OCI-LY1 (cell line): ENCODE measurements around the gene CASZ1.

Source experiments
- H2AFZ ChIP-seq: fragments of 200-600 bp; sonication (generic), shearing (Covaris generic); 2 replicates; pipeline ENCODE4 v1.6.0; 2014; ENCODE audit warnings: antibody characterized with exemption, mild to moderate bottlenecking, low read length
- H3F3A ChIP-seq: fragments of 200-600 bp; sonication (generic), shearing (Covaris generic); 2 replicates; pipeline ENCODE4 v1.6.0; 2014; ENCODE audit warnings: mild to moderate bottlenecking, antibody characterized with exemption, low read length, moderate library complexity; ENCODE audit not compliant: insufficient read depth
- H3K27ac ChIP-seq: fragments of 200-600 bp; sonication (generic); 2 replicates; pipeline ENCODE4 v1.5.1; 2014; ENCODE audit warnings: low read length, mixed run types, mild to moderate bottlenecking, low read depth; ENCODE audit not compliant: poor library complexity, severe bottlenecking
- H3K27me3 ChIP-seq: fragments of 200-600 bp; sonication (generic); 2 replicates; pipeline ENCODE4 v1.6.0; 2014; ENCODE audit warnings: antibody characterized with exemption, mild to moderate bottlenecking, low read length, moderate library complexity; ENCODE audit not compliant: insufficient read depth
- H3K36me3 ChIP-seq: fragments of 200-600 bp; sonication (generic); 2 replicates; pipeline ENCODE4 v1.6.1; 2014; ENCODE audit warnings: mild to moderate bottlenecking, antibody characterized with exemption, low read length, moderate library complexity, mixed read lengths; ENCODE audit not compliant: insufficient read depth
- H3K4me1 ChIP-seq: fragments of 200-600 bp; sonication (generic); 2 replicates; pipeline ENCODE4 v1.5.1; 2014; ENCODE audit warnings: mild to moderate bottlenecking, low read length, moderate library complexity; ENCODE audit not compliant: insufficient read depth, severe bottlenecking
- H3K4me2 ChIP-seq: fragments of 200-600 bp; sonication (generic), shearing (Covaris generic); 2 replicates; pipeline ENCODE4 v1.6.1; 2014; ENCODE audit warnings: low read length
- H3K4me3 ChIP-seq: fragments of 200-600 bp; sonication (generic); 2 replicates; pipeline ENCODE4 v1.5.1; 2014; ENCODE audit warnings: low read length, low read depth, mild to moderate bottlenecking, mixed read lengths; ENCODE audit not compliant: poor library complexity, severe bottlenecking
- H3K79me2 ChIP-seq: fragments of 200-600 bp; shearing (Covaris generic); 2 replicates; pipeline ENCODE4 v1.6.1; 2016; ENCODE audit warnings: mixed run types, low read length, mixed read lengths; ENCODE audit not compliant: insufficient read depth
- H3K9ac ChIP-seq: fragments of 200-600 bp; sonication (generic), shearing (Covaris generic); 2 replicates; pipeline ENCODE4 v1.6.1; 2014; ENCODE audit warnings: mild to moderate bottlenecking, low read length, mixed read lengths
- H3K9me2 ChIP-seq: fragments of 200-600 bp; sonication (generic), shearing (Covaris generic); 2 replicates; pipeline ENCODE4 v1.6.1; 2014; ENCODE audit warnings: low read depth, mild to moderate bottlenecking, low read length, mixed read lengths
- H3K9me3 ChIP-seq: fragments of 200-600 bp; shearing (Covaris generic); 2 replicates; pipeline ENCODE4 v1.6.1; 2014; ENCODE audit warnings: low read length, mixed read lengths
- H4K20me1 ChIP-seq: fragments of 200-600 bp; sonication (generic), shearing (Covaris generic); 2 replicates; pipeline ENCODE4 v1.6.0; 2016; ENCODE audit warnings: mild to moderate bottlenecking, low read length; ENCODE audit not compliant: insufficient read depth
- EZH2 ChIP-seq: fragments of 200-600 bp; sonication (generic), shearing (Covaris generic); IDR thresholded peaks from 2 replicates; pipeline ENCODE4 v1.8.0; 2017; ENCODE audit warnings: borderline replicate concordance, mixed run types, mild to moderate bottlenecking, antibody characterized with exemption, low read length, moderate library complexity, mixed read lengths
- TF ChIP-seq, protein P1 (sequence below): fragments of 200-600 bp; sonication (generic), shearing (Covaris generic); IDR thresholded peaks from 2 replicates; pipeline ENCODE4 v1.5.1; 2017; ENCODE audit warnings: mild to moderate bottlenecking, antibody characterized with exemption, low read length, moderate library complexity, mixed read lengths

The CASZ1 gene

DNA sequence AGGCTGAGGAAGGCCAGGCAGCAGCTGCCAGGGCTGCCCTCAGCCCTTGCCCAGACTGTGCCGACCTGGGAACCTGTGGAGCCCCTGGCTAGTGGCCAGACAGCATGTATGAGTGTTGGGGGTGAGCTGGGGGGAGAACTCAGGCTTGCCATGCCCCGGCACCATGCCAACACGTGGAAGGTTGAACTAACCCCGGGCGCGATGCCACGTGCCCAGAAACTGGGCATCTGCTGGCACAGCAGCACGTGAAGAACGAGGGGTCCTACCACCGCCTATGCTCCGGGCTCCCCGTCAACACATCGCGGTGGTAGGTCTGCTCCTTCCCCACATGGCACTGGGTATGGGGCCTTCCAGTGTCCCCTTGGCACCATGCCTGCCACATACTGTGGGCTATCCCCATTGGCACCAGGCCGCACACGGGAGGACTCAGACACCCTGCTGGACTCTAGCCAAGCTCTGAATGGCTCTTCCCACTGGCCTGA, 68.7 kb downstream of the CASZ1 start:
- no peaks in the 10 kb centered on the region for H3K36me3 ChIP-seq
- TF ChIP-seq, protein P1, sequence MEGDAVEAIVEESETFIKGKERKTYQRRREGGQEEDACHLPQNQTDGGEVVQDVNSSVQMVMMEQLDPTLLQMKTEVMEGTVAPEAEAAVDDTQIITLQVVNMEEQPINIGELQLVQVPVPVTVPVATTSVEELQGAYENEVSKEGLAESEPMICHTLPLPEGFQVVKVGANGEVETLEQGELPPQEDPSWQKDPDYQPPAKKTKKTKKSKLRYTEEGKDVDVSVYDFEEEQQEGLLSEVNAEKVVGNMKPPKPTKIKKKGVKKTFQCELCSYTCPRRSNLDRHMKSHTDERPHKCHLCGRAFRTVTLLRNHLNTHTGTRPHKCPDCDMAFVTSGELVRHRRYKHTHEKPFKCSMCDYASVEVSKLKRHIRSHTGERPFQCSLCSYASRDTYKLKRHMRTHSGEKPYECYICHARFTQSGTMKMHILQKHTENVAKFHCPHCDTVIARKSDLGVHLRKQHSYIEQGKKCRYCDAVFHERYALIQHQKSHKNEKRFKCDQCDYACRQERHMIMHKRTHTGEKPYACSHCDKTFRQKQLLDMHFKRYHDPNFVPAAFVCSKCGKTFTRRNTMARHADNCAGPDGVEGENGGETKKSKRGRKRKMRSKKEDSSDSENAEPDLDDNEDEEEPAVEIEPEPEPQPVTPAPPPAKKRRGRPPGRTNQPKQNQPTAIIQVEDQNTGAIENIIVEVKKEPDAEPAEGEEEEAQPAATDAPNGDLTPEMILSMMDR: no peak
- no peak for TF ChIP-seq EZH2
- H3K9me3 ChIP-seq: no peaks in the 10 kb centered on the region
- no peaks in the 10 kb centered on the region for H3K4me1 ChIP-seq
- H3K9ac ChIP-seq: no peak overlapping the region
- H3K27me3 ChIP-seq: 0 out of 2 replicates have a peak, but pooled peaks cover 4% of the 10 kb centered on the region
- H3K9me2 ChIP-seq: no peaks in the 10 kb centered on the region
- H3K4me3 ChIP-seq: no peak overlapping the region
- no peaks in the 10 kb centered on the region for H3F3A ChIP-seq
- no peak overlapping the region for H3K27ac ChIP-seq
- H2AFZ ChIP-seq: no peak overlapping the region
- H3K79me2 ChIP-seq: no peaks in the 10 kb centered on the region
- no peaks in the 10 kb centered on the region for H4K20me1 ChIP-seq
- H3K4me2 ChIP-seq: no peak overlapping the region

DNA sequence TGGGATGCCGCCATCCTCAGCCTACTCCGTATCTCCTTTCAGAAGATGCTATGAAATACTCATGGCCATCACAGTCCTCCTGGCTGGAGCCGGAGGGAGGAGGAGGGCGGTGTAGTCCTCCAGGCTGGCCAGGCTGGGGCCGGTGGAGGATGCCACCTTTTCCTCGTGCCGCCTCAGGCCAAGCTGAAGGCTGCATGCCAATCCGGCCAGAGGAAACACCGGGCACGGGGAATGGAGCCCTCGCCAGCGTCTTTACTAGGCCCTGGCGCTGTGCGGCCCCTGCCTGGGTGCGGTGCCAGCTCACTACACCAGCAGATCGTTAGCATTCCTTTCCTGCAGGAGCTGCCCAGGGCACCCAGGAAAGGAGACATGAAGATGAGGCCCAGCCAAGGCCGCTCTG, 70.1 kb downstream of the CASZ1 start:
- TF ChIP-seq, protein P1: no peak
- no peak for TF ChIP-seq EZH2
- H3K27me3 ChIP-seq: 0 out of 2 replicates have a peak, but pooled peaks cover 4% of the 10 kb centered on the region
- no peak overlapping the region for H3K9ac ChIP-seq

DNA sequence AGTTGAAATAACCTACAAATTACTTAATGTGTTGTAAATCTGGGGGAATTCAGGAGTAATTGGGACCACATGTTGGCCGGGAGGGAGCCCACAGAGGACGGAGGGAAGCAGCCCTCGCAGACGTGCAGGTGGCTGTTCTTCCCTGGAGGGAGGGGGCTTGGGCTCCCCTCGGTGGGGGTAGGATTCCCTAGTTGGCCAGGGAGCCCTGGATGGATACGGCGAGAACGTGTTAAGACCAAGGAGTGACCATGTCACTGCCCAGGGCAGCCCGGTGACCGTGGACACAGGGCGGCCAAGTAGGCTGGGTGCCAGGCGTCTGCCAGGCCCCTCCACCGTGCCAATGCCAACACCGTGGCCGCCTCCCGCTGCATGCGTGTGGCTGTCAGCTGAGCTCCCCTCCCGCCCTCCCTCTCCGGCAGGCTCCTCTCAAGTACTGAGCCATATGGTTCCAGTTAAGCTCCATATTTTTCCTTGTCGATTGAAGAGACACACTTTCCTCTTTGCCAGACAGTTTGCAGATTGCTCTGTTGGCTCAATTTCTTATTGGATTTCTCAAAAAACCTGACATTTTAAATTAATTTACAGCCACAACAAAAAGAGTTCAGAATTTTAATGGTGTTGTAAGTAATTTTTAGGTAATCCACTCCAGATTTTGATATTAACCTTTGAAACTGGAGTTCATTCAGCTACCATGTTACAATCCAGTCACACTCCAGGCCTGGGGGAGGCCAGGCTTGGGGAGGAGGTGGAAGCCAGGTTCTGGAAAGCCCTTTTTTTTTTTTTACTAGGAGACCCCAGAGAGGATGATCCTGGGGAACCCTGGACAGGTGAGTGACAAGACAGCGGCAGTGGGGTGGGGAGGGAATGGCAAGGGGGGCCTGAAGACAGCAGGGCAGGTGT, 71.2 kb downstream of the CASZ1 start:
- H3K4me3 ChIP-seq: no peak overlapping the region
- H2AFZ ChIP-seq: no peak overlapping the region
- H3K4me1 ChIP-seq: no peaks in the 10 kb centered on the region
- no peaks in the 10 kb centered on the region for H3K36me3 ChIP-seq
- no peak overlapping the region for H3K4me2 ChIP-seq
- H3K9ac ChIP-seq: no peak overlapping the region
- no peak overlapping the region for H3K27ac ChIP-seq
- H3F3A ChIP-seq: no peaks in the 10 kb centered on the region
- no peaks in the 10 kb centered on the region for H3K9me3 ChIP-seq
- no peaks in the 10 kb centered on the region for H4K20me1 ChIP-seq
- H3K9me2 ChIP-seq: no peaks in the 10 kb centered on the region
- TF ChIP-seq, protein P1: no peak
- no peak for TF ChIP-seq EZH2
- 0 out of 2 replicates have a peak, but pooled peaks cover 4% of the 10 kb centered on the region for H3K27me3 ChIP-seq
- H3K79me2 ChIP-seq: no peaks in the 10 kb centered on the region

More for the DNA sequence above, 70.1 kb downstream of the CASZ1 start:
- Histone ChIP-seq H3K9me2 (no peaks in the 10 kb centered on the region), H3K4me3 (no peak overlapping the region), H3K4me2 (no peak overlapping the region), H3K9me3 (no peaks in the 10 kb centered on the region), H3K27ac (no peak overlapping the region), H4K20me1 (no peaks in the 10 kb centered on the region), H2AFZ (no peak overlapping the region), H3K79me2 (no peaks in the 10 kb centered on the region), H3F3A (no peaks in the 10 kb centered on the region), H3K4me1 (no peaks in the 10 kb centered on the region), H3K36me3 (no peaks in the 10 kb centered on the region)
